ENCODE measurements around the gene GSTM1.

Gene GSTM1

DNA sequence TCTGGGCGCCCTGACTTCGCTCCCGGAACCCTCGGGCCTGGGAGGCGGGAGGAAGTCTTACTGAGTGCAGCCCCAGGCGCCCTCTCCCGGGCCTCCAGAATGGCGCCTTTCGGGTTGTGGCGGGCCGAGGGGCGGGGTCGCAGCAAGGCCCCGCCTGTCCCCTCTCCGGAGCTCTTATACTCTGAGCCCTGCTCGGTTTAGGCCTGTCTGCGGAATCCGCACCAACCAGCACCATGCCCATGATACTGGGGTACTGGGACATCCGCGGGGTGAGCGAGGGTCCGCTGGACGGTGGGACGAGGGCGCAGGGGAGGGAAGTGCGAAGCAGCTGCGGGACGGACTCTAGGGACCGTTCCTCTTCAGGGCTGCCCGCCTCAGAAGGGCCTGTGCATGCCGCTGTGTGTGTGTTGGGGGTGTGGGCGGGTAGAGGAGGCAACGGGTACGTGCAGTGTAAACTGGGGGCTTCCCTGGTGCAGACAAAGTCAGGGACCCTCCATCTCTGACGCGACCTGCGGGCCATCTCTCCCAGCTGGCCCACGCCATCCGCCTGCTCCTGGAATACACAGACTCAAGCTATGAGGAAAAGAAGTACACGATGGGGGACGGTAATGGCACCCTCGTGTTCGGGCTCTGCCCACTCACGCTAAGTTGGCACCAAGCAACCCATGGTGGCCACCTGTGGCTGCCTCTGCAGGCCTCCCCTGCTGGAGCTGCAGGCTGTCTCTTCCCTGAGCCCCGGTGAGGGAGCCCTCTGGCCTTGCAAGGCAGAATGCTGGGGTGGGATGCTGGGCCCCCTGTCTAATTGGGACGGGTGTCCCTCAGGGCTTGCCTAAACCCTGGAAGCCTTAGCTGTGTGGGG is at the start of gene GSTM1:
Gene GSTM1 (plus strand): TSS at position 177 of the 859 bp plus-strand sequence. CDS start 57 bp downstream, at position 234.
- no peaks in the 10 kb centered on the region for H3K4me1 ChIP-seq (ENCODE audit: control insufficient read depth, insufficient read depth, low read length)
- H3K27ac ChIP-seq (ENCODE audit: low read depth, low read length): no peak within 1 kb of the TSS
- peak within 1 kb of the TSS; percentile 71 for H3K4me3 ChIP-seq (ENCODE audit: low read depth, low read length)
- no peaks in the 10 kb centered on the region for H3K27me3 ChIP-seq (ENCODE audit: control insufficient read depth, insufficient read depth, low read length)
- no peaks in the 10 kb centered on the region for H3K36me3 ChIP-seq (ENCODE audit: control insufficient read depth, insufficient read depth, low read length)
- H3K9me3 ChIP-seq (ENCODE audit: control insufficient read depth, insufficient read depth, low read depth, low read length): no peaks in the 10 kb centered on the region; the same call in 1 of the 2 replicates
- peak within 1 kb of the TSS; percentile 69 for H3K9ac ChIP-seq (ENCODE audit: low read length)

DNA sequence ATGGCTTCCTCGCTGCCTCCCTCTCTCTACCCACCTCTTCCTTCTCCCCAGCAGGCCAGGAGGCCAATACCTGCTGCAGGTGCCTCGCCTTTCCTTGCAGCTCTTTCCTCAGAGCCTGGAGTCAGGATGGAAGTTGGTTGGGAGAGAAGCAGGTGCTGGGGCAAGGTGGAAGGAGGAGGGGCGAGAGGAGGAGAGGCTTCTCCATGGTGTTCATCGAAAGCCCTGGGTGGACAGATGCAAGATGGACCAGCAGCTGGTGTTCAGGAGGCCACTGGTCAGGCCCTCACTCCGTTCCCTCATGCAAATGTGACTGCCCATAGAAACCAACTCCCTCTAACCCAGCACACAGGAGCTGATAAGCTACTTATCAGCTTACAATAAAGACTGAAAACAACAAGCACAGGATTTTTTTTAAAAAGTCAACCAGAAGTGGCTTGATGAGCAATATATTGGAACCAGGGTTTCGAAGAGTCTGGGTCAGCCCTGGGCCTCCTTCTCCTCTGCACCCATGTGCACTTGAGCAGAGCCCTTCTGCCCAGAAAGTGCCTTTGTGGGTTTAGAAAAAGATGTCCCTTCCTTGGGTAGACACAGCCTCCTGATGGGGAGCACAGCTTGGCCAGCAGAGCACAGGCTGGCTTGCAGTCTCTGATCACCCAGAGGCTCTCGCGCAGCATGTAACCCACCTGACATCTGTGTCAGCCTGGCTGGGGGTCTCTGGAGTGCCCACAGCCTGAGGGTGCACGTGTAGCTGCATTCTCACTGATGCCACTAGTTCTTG is 48.4 kb upstream of the GSTM1 start:
- Histone ChIP-seq H3K27ac (ENCODE audit: low read depth, low read length) (no peak overlapping the region), H3K9me3 (ENCODE audit: control insufficient read depth, insufficient read depth, low read depth, low read length) (no peaks in the 10 kb centered on the region), H3K9ac (ENCODE audit: low read length) (no peak overlapping the region), H3K27me3 (ENCODE audit: control insufficient read depth, insufficient read depth, low read length) (peaks cover 7% of the 10 kb centered on the region), H3K36me3 (ENCODE audit: control insufficient read depth, insufficient read depth, low read length) (no peaks in the 10 kb centered on the region), H3K4me1 (ENCODE audit: control insufficient read depth, insufficient read depth, low read length) (peaks cover 26% of the 10 kb centered on the region), H3K4me3 (ENCODE audit: low read depth, low read length) (no peak overlapping the region)

DNA sequence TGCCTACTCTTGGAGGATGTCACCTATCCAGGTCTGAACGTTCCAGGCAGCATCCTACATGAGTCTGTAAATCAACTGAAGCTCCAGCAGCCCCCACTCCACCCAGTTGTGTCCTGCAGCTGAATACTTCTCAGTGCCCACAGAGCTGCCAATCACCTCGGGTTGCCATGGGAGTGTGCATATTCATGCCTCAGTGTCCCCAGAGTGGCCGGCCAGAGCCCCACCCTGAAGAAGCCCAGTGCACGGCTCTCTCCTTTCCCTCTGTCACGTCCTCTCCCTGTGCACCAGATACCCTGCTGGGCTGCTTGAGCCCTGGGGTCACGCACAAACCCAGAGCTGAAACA is 47.8 kb upstream of the GSTM1 start:
- no peak overlapping the region for H3K4me3 ChIP-seq (ENCODE audit: low read depth, low read length)
- H3K9me3 ChIP-seq (ENCODE audit: control insufficient read depth, insufficient read depth, low read depth, low read length): no peaks in the 10 kb centered on the region
- H3K36me3 ChIP-seq (ENCODE audit: control insufficient read depth, insufficient read depth, low read length): no peaks in the 10 kb centered on the region
- peaks cover 26% of the 10 kb centered on the region for H3K4me1 ChIP-seq (ENCODE audit: control insufficient read depth, insufficient read depth, low read length)
- H3K27ac ChIP-seq (ENCODE audit: low read depth, low read length): no peak overlapping the region
- H3K9ac ChIP-seq (ENCODE audit: low read length): no peak overlapping the region
- H3K27me3 ChIP-seq (ENCODE audit: control insufficient read depth, insufficient read depth, low read length): peaks cover 7% of the 10 kb centered on the region

DNA sequence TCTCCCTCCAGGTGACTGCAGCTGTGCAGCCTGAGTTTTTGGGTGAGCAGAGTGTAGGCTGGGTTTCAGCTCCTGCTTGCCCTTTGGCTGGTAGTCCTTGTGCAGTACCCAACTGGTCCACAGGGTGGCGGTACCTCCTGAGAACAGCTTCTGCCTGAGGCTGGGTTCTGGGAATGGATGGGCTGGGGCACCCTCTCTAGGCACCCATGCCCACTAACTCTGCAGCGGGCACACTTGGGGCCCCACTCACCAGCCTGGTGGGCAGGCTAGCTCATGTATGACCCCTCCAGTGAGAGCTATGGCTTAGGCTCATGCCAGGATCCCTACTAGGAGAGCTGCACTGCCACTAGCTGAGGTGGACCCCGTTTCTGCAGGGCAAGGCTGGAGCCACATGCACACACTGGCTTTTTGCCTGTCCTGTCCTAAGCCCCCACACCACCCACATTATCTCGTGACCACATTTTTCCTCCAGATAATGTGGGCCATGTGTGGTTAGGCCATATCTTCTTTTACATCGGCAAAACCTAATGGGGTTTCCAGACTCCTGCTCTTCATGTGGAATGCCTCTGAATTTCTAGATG is 47.2 kb upstream of the GSTM1 start:
- peaks cover 26% of the 10 kb centered on the region for H3K4me1 ChIP-seq (ENCODE audit: control insufficient read depth, insufficient read depth, low read length)
- no peak overlapping the region for H3K4me3 ChIP-seq (ENCODE audit: low read depth, low read length)
- H3K27ac ChIP-seq (ENCODE audit: low read depth, low read length): no peak overlapping the region
- H3K9ac ChIP-seq (ENCODE audit: low read length): no peak overlapping the region
- H3K9me3 ChIP-seq (ENCODE audit: control insufficient read depth, insufficient read depth, low read depth, low read length): no peaks in the 10 kb centered on the region
- peaks cover 7% of the 10 kb centered on the region for H3K27me3 ChIP-seq (ENCODE audit: control insufficient read depth, insufficient read depth, low read length)
- no peaks in the 10 kb centered on the region for H3K36me3 ChIP-seq (ENCODE audit: control insufficient read depth, insufficient read depth, low read length)

DNA sequence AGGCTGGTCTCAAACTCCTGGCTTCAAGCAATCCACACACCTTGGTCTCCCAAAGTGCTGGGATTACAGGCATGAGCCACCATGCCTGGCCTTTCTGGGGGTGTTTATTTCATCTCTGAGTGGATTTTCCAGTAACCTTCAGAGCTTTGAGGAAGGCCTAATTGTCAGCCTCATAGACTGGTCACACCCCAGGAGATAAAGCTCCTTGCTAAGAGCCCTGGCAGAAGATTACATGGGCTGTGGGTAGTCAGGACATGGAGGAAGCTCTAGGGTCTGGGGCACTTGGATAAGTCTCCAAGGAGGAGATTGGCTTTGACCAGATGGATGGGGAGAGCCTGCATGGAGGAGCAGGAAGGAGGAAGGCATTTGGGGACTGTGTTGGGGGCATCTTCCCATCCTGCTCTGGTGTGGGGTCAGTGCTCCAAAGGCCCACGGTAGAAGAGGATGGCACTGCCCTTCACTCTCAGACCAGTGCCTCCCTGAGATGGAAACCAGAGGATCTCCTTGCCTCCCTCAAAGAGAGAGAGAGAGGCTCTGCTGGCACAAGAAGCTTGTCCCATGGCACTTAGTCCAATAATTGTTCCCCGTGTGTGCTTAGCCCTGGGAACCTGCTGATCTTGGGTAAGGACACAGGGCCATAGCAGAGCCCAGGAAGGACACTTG is 46.4 kb upstream of the GSTM1 start:
- no peak overlapping the region for H3K4me3 ChIP-seq (ENCODE audit: low read depth, low read length)
- peaks cover 7% of the 10 kb centered on the region for H3K27me3 ChIP-seq (ENCODE audit: control insufficient read depth, insufficient read depth, low read length)
- no peak overlapping the region for H3K9ac ChIP-seq (ENCODE audit: low read length)
- peaks cover 19% of the 10 kb centered on the region for H3K4me1 ChIP-seq (ENCODE audit: control insufficient read depth, insufficient read depth, low read length)
- no peak overlapping the region for H3K27ac ChIP-seq (ENCODE audit: low read depth, low read length)
- no peaks in the 10 kb centered on the region for H3K9me3 ChIP-seq (ENCODE audit: control insufficient read depth, insufficient read depth, low read depth, low read length)
- no peaks in the 10 kb centered on the region for H3K36me3 ChIP-seq (ENCODE audit: control insufficient read depth, insufficient read depth, low read length)

DNA sequence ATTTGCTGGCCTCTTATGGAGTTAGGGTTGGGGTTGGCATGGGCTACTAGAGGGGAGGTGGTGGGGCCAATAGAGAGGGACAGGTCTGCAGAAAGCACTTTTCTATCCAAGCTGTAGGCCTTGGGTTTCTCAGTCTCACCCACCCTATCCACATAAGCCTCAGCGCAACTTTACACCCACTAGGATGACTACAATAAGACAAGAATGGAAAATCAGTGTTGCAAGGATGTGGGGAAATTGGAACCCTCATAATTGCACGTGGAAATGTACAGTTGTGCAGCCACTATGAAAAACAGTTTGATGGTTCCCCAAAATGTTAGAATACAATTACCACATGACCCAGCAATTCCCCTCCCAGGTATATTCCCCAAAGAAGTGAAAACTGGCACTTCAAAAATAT is 45.8 kb upstream of the GSTM1 start:
- Histone ChIP-seq H3K9me3 (ENCODE audit: control insufficient read depth, insufficient read depth, low read depth, low read length) (no peaks in the 10 kb centered on the region), H3K27ac (ENCODE audit: low read depth, low read length) (no peak overlapping the region), H3K27me3 (ENCODE audit: control insufficient read depth, insufficient read depth, low read length) (peaks cover 7% of the 10 kb centered on the region)

DNA sequence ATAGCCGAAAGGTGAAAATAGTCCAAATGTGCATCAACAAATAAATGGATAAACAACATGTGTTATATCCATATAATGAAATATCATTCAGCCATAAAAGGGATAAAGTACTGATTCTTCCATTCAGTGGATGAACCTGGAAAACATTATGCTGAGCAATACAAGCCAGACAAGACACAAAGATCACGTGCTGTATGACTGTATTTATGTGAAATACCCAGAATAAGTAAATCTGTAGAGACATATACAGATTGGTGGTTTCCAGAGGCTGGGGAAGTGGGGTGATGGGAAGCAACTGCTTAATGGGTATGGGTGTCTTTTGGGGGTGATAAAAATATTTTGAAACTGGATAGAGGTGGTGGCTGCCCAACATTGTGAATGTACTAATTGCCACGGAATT is 45.0 kb upstream of the GSTM1 start:
- Histone ChIP-seq H3K9me3 (ENCODE audit: control insufficient read depth, insufficient read depth, low read depth, low read length) (no peaks in the 10 kb centered on the region), H3K9ac (ENCODE audit: low read length) (no peak overlapping the region), H3K4me1 (ENCODE audit: control insufficient read depth, insufficient read depth, low read length) (peaks cover 11% of the 10 kb centered on the region), H3K36me3 (ENCODE audit: control insufficient read depth, insufficient read depth, low read length) (no peaks in the 10 kb centered on the region), H3K4me3 (ENCODE audit: low read depth, low read length) (no peak overlapping the region), H3K27ac (ENCODE audit: low read depth, low read length) (no peak overlapping the region), H3K27me3 (ENCODE audit: control insufficient read depth, insufficient read depth, low read length) (peaks cover 7% of the 10 kb centered on the region)

More for the DNA sequence above, 45.8 kb upstream of the GSTM1 start:
- Histone ChIP-seq H3K4me3 (ENCODE audit: low read depth, low read length) (no peak overlapping the region), H3K36me3 (ENCODE audit: control insufficient read depth, insufficient read depth, low read length) (no peaks in the 10 kb centered on the region), H3K9ac (ENCODE audit: low read length) (no peak overlapping the region), H3K4me1 (ENCODE audit: control insufficient read depth, insufficient read depth, low read length) (peaks cover 12% of the 10 kb centered on the region)

DNA sequence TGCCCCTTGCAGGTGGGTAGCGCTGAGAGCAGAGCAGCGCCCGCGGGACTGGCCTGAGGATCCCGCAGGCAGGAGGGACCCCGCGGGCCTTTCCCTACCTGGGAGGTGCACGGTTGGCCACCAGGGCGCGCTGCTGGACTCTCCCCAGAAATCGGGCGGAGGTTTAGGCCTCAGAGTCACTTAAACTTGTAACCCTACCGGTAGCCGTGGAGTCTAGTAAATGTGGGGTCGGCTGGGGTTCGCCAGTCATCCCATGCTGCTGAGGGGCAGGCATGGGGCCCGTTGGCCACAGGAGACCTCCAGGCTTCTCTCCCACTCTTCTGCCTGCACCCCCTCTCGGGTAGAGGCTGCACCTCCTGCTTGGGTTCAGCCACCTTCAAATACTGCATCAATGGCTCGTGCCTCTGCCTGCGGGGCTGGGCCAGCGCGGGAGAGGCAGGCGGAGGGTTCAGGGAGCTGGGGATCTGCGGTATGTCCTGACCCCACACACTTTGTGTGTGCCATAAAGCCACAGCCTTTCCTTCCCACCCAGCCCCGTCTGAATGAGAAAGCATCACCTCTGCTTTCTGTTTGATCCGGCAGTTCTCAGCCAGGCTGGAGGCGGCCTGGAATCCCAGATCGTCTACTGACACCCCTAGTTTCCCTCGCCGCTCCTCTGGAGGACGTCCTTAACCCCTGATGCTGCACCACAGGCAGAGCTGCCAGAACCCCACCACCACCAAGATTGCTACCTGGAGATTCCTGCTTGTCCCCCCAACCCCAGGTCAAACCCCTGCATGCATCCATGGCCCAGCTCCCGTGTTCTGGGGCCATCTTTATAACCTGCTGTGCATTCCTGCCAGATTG is 44.0 kb upstream of the GSTM1 start:
- Histone ChIP-seq H3K27me3 (ENCODE audit: control insufficient read depth, insufficient read depth, low read length) (peaks cover 7% of the 10 kb centered on the region), H3K27ac (ENCODE audit: low read depth, low read length) (no peak overlapping the region), H3K4me1 (ENCODE audit: control insufficient read depth, insufficient read depth, low read length) (peaks cover 11% of the 10 kb centered on the region), H3K4me3 (ENCODE audit: low read depth, low read length) (no peak overlapping the region), H3K9ac (ENCODE audit: low read length) (no peak overlapping the region), H3K9me3 (ENCODE audit: control insufficient read depth, insufficient read depth, low read depth, low read length) (no peaks in the 10 kb centered on the region), H3K36me3 (ENCODE audit: control insufficient read depth, insufficient read depth, low read length) (no peaks in the 10 kb centered on the region)

DNA sequence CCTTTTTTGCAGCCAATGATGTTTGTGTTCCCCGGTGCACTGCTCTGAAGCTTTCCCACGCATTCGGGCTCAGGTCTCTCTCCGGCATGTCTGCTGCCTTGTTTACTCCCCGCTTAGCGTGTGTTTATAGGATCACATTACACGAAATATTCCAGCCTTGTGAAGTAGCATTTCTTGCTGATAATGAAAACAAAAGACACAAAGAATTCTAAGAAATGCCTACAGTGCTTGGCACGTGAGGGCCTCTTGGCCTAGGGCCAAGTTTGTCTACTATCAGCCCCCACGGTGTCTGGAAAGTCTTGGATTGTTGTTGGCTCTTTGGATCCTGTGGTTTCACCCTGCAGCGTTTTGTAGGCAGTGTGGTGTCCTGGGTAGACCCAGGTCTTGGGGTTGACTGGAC is 42.9 kb upstream of the GSTM1 start:
- Histone ChIP-seq H3K9ac (ENCODE audit: low read length) (no peak overlapping the region), H3K4me3 (ENCODE audit: low read depth, low read length) (no peak overlapping the region), H3K9me3 (ENCODE audit: control insufficient read depth, insufficient read depth, low read depth, low read length) (no peaks in the 10 kb centered on the region), H3K36me3 (ENCODE audit: control insufficient read depth, insufficient read depth, low read length) (no peaks in the 10 kb centered on the region), H3K27me3 (ENCODE audit: control insufficient read depth, insufficient read depth, low read length) (peaks cover 7% of the 10 kb centered on the region), H3K4me1 (ENCODE audit: control insufficient read depth, insufficient read depth, low read length) (peaks cover 11% of the 10 kb centered on the region), H3K27ac (ENCODE audit: low read depth, low read length) (no peak overlapping the region)

DNA sequence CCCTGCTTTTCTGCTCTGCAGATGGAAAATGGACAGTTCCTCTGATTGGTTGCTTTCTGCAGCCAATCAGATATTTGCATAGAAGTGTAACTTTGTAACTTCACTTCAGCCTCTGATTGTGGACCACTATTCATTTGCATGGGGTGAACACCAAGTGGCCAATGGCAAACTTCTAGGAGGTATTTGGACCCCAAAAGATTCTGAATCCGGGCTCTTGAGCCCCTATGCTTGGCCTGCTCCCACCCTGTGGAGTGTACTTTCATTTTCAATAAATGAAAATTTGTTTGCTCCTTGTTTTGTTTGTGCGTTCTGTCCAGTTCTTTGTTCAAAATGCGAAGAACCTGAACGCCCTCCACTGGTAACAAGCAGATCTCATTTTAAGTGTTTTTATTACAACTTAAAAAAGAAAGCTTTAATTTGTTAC is 38.1 kb upstream of the GSTM1 start:
- no peaks in the 10 kb centered on the region for H3K36me3 ChIP-seq (ENCODE audit: control insufficient read depth, insufficient read depth, low read length)
- H3K4me1 ChIP-seq (ENCODE audit: control insufficient read depth, insufficient read depth, low read length): no peaks in the 10 kb centered on the region
- no peak overlapping the region for H3K27ac ChIP-seq (ENCODE audit: low read depth, low read length)
- H3K27me3 ChIP-seq (ENCODE audit: control insufficient read depth, insufficient read depth, low read length): peaks cover 20% of the 10 kb centered on the region
- H3K9me3 ChIP-seq (ENCODE audit: control insufficient read depth, insufficient read depth, low read depth, low read length): no peaks in the 10 kb centered on the region
- no peak overlapping the region for H3K4me3 ChIP-seq (ENCODE audit: low read depth, low read length)
- H3K9ac ChIP-seq (ENCODE audit: low read length): no peak overlapping the region
